Stimulated activated CD8-positive, alpha-beta memory T cell treated with anti-CD3 and anti-CD28 coated beads, Interleukin-7, amount 100 ng/mL, for 48 hours (primary cell): ENCODE results near the gene MED26.

ENCODE experiments used
- DNase-seq, 2 donors: peaks; one replicate each; pipeline ENCODE4 v3.0.0-alpha.2; 2020; ENCODE audit warnings: low read depth in 1 of 2; ENCODE audit errors: extremely low read depth in 1 of 2

MED26 gene

GRCh38 chr19:16542045-16542909 is 85.7 kb downstream of the MED26 start, which contains the start of gene CHERP:
Gene CHERP (minus strand): TSS chr19:16542437. CDS start chr19:16542378, 59 bp downstream.
- DNase-seq: peak; percentile 87 to 88

DNA sequence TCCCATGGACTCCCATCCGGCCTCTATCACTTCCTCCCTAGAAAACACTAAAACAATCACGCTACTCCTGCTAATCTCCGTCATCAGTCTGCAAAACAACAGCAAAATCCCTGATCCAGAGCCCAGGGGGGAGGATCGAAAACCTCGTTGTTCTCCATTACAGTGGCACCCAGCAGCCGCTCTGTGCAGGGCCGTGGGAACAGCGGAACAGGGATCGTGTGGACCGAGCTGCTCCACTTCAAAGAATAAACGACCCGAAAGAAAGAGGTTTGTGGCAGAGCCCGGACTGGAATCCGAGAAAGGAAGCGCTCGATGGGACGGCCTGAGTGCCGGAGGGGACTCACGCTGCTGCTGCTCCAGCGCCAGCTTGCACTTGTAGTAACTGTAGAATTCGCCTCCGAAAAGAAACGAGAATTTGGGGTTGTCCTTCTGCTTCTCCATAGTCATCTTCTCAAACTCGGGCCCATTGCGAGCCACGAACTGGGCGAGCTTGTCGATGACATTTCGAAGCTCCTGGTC is 86.4 kb downstream of the MED26 start:
- DNase-seq: no peak

- DNase-seq: no peak
These were observed 87.1 kb downstream of the MED26 start for GRCh38 chr19:16540948-16541347.

- no peak for DNase-seq
These were observed 90.9 kb downstream of the MED26 start for GRCh38 chr19:16537111-16537510.

DNA sequence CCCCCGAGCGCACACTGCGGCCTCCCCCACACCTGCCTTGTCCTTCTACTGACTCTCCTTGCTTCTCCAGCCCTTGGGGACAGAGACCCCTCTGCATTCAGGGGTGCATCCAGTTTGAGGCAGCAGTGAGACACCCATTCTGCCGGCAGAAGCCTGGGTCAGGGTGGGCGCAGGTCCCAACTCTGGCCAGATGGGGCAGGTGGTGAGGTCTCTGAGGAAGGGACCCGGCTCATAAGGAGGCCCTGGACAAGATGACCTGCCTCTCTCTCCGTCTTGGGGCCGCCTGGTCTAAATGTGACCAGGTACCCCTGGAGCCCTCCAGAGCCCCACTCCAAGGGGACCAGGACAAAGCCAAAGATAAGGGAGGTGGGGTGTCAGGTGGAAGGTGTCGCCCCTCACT is 91.9 kb downstream of the MED26 start:
- no peak for DNase-seq

DNA sequence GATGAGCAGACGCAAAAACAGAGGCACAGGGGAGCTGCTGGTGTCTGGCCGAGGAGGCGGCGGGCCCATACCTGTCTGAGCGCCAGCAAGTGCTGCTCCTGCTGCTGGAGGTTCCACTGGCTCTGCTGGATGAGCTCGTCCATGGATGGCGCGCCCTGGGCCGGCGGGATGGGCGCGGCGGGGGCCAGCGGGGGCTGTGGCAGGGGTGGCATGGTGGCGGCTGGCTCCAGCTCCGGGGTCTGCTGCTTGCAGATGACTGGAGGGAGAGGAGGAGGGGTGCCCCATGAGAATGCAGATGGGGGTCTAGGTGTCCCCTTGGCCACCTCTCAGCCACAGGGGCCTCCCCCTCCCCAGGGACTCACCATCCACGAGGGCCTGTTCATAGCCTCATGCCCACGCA is 92.6 kb downstream of the MED26 start:
- DNase-seq: no peak

GRCh38 chr19:16532440-16533234 is 95.4 kb downstream of the MED26 start:
- no peak for DNase-seq

DNA sequence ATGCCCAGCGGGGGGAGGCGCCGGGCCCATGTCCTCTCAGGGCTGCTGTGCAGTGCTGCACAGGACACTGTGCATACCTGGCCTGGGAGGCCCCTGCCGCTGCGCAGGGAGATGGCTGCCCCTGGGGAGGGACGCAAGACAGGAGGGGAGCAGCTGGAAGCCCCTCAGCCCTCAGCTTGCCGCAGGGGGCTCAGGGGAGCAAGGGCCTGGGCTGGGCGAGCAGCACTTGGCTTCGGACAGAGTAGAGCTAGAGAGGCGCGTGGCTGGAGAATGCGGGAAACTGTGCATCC is 96.7 kb downstream of the MED26 start:
- DNase-seq: no peak

DNA sequence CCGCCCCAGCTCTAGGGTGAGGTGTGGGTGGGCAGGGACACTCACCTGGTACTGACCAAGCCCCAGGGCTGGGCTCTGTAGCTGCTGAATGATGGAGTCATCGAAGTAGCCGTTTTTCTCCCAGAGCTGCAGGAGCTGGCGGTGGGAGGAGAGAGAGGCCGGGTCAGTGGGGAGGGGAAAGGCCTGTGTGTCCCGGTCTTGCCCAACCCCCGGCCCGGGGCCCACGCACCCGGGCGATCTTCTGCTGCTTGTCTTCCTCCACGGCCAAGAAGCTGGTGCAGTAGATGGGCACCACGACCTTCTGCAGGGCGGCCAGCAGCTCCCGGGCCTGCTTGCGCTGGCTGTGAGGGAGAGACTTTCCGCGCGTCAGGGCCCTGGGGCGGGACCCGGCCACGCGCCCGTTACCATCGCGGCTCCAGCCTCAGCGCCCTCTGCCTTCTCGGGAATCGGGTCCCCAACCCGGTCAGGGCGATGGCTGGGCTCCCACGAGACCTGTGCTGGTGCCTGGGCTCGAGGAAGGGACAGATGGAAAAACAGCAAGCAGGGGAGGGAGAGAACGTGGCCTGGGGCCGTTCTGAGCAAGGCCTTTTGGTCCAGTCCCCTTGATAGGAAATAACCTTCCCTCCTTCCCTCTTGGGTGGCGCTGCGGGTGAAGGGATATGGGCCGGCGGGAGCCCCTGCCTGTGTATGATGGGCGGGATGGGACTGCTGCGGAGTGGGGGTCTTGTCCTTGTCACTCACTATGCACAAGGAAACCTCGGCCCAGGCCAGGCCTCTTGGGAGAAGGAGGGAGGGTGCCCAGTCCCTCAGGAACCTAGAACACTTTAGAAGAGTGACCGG is 97.2 kb downstream of the MED26 start:
- no peak for DNase-seq

DNA sequence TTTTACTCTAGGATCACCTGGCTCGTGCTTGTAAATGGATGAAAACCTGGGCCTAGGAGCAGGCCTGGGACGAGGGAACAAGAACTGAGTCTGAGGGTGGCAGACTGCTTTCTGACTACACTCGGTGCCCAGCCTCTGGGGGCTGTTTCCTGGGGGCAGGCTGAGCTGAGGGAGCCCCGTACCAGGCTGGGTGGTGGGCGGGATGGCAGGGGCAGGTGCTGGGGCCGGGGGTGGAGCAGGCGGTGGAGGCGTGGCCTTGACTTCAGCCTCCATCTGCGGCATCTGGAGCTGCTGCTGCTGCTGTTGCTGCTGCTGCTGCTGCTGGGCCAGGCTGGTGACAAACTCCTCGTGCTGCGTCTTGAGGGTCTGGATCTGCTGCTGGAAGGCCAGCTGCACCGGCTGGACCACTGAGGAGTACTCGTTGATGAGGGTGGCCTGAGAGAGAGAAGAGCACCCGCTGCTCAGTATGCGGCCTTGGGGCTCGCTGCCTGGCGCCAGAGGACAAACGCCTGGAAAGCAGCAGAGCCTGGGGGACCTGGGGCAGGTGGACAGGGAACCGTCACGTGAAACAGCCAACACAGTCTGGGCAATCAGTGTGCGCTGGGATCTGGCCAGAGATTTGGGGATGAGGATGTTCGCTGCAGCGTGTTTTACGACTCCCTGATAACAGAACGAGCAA is 98.4 kb downstream of the MED26 start:
- no peak for DNase-seq

DNA sequence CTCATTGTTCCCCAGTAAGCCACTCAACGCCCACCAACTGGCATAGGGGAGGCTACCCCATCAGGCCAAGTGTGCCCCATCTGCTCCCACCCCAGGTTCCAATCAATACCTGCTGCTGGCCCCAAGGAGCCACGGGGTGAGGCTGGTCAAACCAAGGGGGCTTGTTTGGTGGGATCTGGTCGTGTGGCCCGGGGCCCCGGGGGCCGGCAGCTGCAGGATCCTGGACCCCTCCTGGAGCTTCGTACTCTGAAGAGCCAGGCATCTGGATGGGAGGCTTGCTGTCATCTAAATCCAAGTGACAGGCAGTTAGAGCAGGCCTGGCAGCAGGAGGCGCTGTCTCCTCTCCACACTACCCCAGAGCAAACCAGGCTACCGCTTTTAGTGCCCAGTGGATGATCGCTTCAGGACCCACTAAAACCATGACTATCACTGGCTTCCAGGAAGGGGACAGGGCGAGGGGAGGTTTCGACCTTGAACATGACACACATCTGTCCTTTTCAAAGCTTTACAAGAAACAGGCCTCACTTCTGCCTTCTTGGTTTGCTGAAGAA is 100.0 kb downstream of the MED26 start:
- DNase-seq: no peak

GRCh38 chr19:16527334-16527935 is 100.6 kb downstream of the MED26 start:
- DNase-seq: no peak

DNA sequence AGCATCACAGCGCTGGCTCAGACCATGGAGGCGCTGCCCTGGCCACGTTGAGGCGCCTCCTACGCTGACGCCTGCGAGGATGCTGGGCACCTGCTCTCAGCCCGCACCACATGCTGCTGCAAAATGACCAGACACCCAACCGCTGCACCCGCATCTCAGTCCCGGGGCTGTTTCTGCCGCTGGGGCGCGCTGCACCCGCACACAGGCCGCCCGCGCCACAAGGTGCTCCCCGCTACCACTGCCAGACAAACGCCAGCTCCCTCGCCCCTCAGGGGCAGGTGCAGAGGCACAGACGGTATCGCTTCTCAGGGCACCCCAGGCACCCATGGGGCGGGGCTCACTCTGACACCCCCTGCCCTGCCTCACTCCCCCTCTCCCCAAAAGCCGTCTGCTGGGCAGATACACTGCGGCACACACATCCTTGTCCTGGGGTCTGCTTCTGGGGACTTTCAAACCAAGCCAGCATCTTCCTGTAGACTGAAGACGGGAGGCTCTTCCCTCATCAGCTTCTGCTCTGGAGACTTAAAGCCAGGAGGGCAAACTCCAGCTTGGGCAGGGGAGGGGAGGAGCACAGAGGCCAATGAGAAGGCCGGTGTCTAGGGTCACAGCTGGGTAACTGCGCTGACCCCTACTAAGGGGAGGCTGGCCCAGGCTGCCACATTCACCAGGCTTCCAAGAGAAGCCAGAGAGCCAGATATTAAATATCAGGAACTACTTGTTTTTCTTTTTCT is 102.1 kb downstream of the MED26 start:
- DNase-seq: no peak

- no peak for DNase-seq
These were observed 102.8 kb downstream of the MED26 start for GRCh38 chr19:16524991-16525734.
